Stimulated activated naive CD8-positive, alpha-beta T cell treated with anti-CD3 and anti-CD28 coated beads, Interleukin-15, Interleukin-2, amounts not matched to agents 100 ng/mL and 50 ng/mL, for 24 hours (primary cell): ENCODE data around the gene UVSSA.
"Not testable (repeated sequence)": the region's sequence is repeated elsewhere in the genome, so short reads cannot be mapped to it uniquely, and the experiment has no call there.

ENCODE experiments used
- H3K27ac Mint-ChIP-seq: one replicate; pipeline ENCODE4 v1.8.0; 2021; ENCODE audit warnings: mild to moderate bottlenecking, mixed read lengths
- H3K27me3 Mint-ChIP-seq: one replicate; pipeline ENCODE4 v1.8.0; 2021; ENCODE audit warnings: mixed read lengths
- H3K36me3 Mint-ChIP-seq: one replicate; pipeline ENCODE4 v1.8.0; 2021; ENCODE audit warnings: low read depth, mixed read lengths
- H3K4me1 Mint-ChIP-seq: one replicate; pipeline ENCODE4 v1.8.0; 2021; ENCODE audit warnings: low read depth, mixed read lengths
- H3K4me3 Mint-ChIP-seq: one replicate; pipeline ENCODE4 v1.8.0; 2021; ENCODE audit warnings: mild to moderate bottlenecking, mixed read lengths
- H3K9me3 Mint-ChIP-seq: one replicate; pipeline ENCODE4 v1.8.0; 2021; ENCODE audit warnings: mixed read lengths

UVSSA gene

GRCh38 chr4:1324443-1325175, 22.4 kb upstream of the UVSSA start:
- H3K9me3 Mint-ChIP-seq, H3K4me1 Mint-ChIP-seq, H3K4me3 Mint-ChIP-seq, H3K27me3 Mint-ChIP-seq, H3K27ac Mint-ChIP-seq: not testable (repeated sequence)
- H3K36me3 Mint-ChIP-seq, result peaks cover 20% of the 10 kb centered on the region

- no peaks in the 10 kb centered on the region for H3K9me3 Mint-ChIP-seq
- no peak overlapping the region for H3K4me3 Mint-ChIP-seq
- H3K27ac Mint-ChIP-seq, result no peak overlapping the region
- H3K27me3 Mint-ChIP-seq, result no peaks in the 10 kb centered on the region
- peaks cover 13% of the 10 kb centered on the region for H3K4me1 Mint-ChIP-seq
- H3K36me3 Mint-ChIP-seq, result peaks cover 18% of the 10 kb centered on the region
Observed at GRCh38 chr4:1325176-1325480, 21.9 kb upstream of the UVSSA start.

GRCh38 chr4:1325681-1326635, 21.1 kb upstream of the UVSSA start:
- H3K4me3 Mint-ChIP-seq, result no peak overlapping the region
- H3K27ac Mint-ChIP-seq, result no peak overlapping the region
- H3K4me1 Mint-ChIP-seq, result peaks cover 21% of the 10 kb centered on the region
- H3K36me3 Mint-ChIP-seq, result peaks cover 20% of the 10 kb centered on the region
- H3K27me3 Mint-ChIP-seq, result no peaks in the 10 kb centered on the region
- no peaks in the 10 kb centered on the region for H3K9me3 Mint-ChIP-seq

GRCh38 chr4:1326751-1327525, 20.1 kb upstream of the UVSSA start:
- Mint-ChIP-seq H3K4me3 (no peak overlapping the region), H3K9me3 (no peaks in the 10 kb centered on the region), H3K4me1 (peaks cover 30% of the 10 kb centered on the region), H3K27me3 (no peaks in the 10 kb centered on the region), H3K36me3 (peaks cover 22% of the 10 kb centered on the region), H3K27ac (no peak overlapping the region)

- H3K4me1 Mint-ChIP-seq, result peaks cover 32% of the 10 kb centered on the region
- H3K27me3 Mint-ChIP-seq, result no peaks in the 10 kb centered on the region
- no peak overlapping the region for H3K27ac Mint-ChIP-seq
- no peak overlapping the region for H3K4me3 Mint-ChIP-seq
- H3K36me3 Mint-ChIP-seq, result peaks cover 26% of the 10 kb centered on the region
- H3K9me3 Mint-ChIP-seq, result no peaks in the 10 kb centered on the region
Observed at GRCh38 chr4:1327526-1328266, 19.3 kb upstream of the UVSSA start.

GRCh38 chr4:1328267-1329155, 18.5 kb upstream of the UVSSA start:
- no peak overlapping the region for H3K27ac Mint-ChIP-seq
- H3K27me3 Mint-ChIP-seq, result no peaks in the 10 kb centered on the region
- H3K36me3 Mint-ChIP-seq, result peaks cover 28% of the 10 kb centered on the region

GRCh38 chr4:1329408-1330371, 17.3 kb upstream of the UVSSA start:
- no peak overlapping the region for H3K4me3 Mint-ChIP-seq
- no peaks in the 10 kb centered on the region for H3K27me3 Mint-ChIP-seq
- no peaks in the 10 kb centered on the region for H3K9me3 Mint-ChIP-seq
- peaks cover 34% of the 10 kb centered on the region for H3K36me3 Mint-ChIP-seq
- H3K27ac Mint-ChIP-seq, result peak overlapping the region; percentile 94
- peaks cover 38% of the 10 kb centered on the region for H3K4me1 Mint-ChIP-seq

More at GRCh38 chr4:1328267-1329155, 18.5 kb upstream of the UVSSA start:
- Mint-ChIP-seq H3K9me3 (no peaks in the 10 kb centered on the region), H3K4me3 (no peak overlapping the region), H3K4me1 (peaks cover 32% of the 10 kb centered on the region)

GRCh38 chr4:1330761-1331590, 16.0 kb upstream of the UVSSA start:
- no peaks in the 10 kb centered on the region for H3K9me3 Mint-ChIP-seq
- H3K4me1 Mint-ChIP-seq, result peaks cover 45% of the 10 kb centered on the region
- no peaks in the 10 kb centered on the region for H3K27me3 Mint-ChIP-seq
- H3K36me3 Mint-ChIP-seq, result peaks cover 41% of the 10 kb centered on the region
- peak overlapping the region; percentile 68 for H3K4me3 Mint-ChIP-seq
- peak overlapping the region; percentile 94 for H3K27ac Mint-ChIP-seq

GRCh38 chr4:1331591-1332353, 15.2 kb upstream of the UVSSA start:
- Mint-ChIP-seq H3K4me3 (no peak overlapping the region), H3K36me3 (peaks cover 49% of the 10 kb centered on the region), H3K4me1 (peaks cover 50% of the 10 kb centered on the region), H3K27me3 (no peaks in the 10 kb centered on the region), H3K27ac (peak overlapping the region; percentile 65), H3K9me3 (no peaks in the 10 kb centered on the region)

GRCh38 chr4:1332686-1333085, 14.3 kb upstream of the UVSSA start:
- Mint-ChIP-seq H3K36me3 (peaks cover 58% of the 10 kb centered on the region), H3K9me3 (no peaks in the 10 kb centered on the region), H3K4me3 (no peak overlapping the region), H3K27me3 (no peaks in the 10 kb centered on the region), H3K27ac (no peak overlapping the region), H3K4me1 (peaks cover 59% of the 10 kb centered on the region)

- H3K27ac Mint-ChIP-seq, result no peak overlapping the region
- no peaks in the 10 kb centered on the region for H3K9me3 Mint-ChIP-seq
- peaks cover 62% of the 10 kb centered on the region for H3K4me1 Mint-ChIP-seq
- H3K4me3 Mint-ChIP-seq, result no peak overlapping the region
- H3K36me3 Mint-ChIP-seq, result peaks cover 61% of the 10 kb centered on the region
- no peaks in the 10 kb centered on the region for H3K27me3 Mint-ChIP-seq
Observed at GRCh38 chr4:1333256-1333655, 13.8 kb upstream of the UVSSA start.
